ENCODE data around the gene PRSS16. TPM values are rescaled to one million over a fixed set of nuclear protein-coding genes. Genes with fewer than 3 reads are reported as not detected.

The PRSS16 gene
- total and polyA plus RNA-seq, 4 experiments from 2014 or later: 1.5 to 3.3 (median 2.2) TPM

DNA sequence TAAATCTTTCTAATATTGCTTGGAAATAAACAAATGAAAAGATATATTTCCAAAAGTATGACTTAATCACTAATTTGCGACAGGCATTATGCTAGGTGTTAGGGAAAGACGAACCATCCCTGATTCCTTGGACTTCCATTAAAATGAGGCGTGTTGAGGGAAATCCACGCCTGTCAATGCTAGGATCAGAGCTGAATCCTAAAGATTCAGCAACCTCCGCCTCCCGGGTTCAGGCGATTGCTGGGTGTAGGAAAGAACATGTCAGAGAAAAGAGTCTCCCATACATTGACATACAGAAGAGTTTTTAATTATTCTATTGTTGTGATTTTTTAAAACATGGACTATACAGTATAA is 16.8 kb upstream of the PRSS16 start:
- POLR2A ChIA-PET (ENCODE audit: partially characterized antibody): no interaction called here
- intact Hi-C loops (cut with micrococcal nuclease): loop anchor here (10.0 kb wide), 1 partner anchor 54 kb away; no protein-coding TSS in a partner anchor
- CTCF ChIA-PET (ENCODE audit: partially characterized antibody): no interaction called here
- Histone ChIP-seq H3K36me3 (ENCODE audit: insufficient read depth, low read length) (no peaks in the 10 kb centered on the region), H3K4me3 (ENCODE audit: low read length in 2 of 2) (no peak overlapping the region), H3K9me3 (ENCODE audit: control insufficient read depth in 1 of 2, low read length in 2 of 2) (no peaks in the 10 kb centered on the region), H3K4me1 (ENCODE audit: insufficient read depth, low read length) (no peaks in the 10 kb centered on the region), H3K27ac (ENCODE audit: low read depth, low read length) (no peak overlapping the region), H3K27me3 (ENCODE audit: insufficient read depth, low read length) (peaks cover 18% of the 10 kb centered on the region)
- DNase-seq: no peak
- Mint-ChIP-seq H3K36me3 (peaks cover 0 to 4% of the 10 kb centered on the region in 2 donors), H3K4me1 (peaks cover 0 to 6% (median 6%) of the 10 kb centered on the region in 4 donors), H3K27me3 (peaks cover 53 to 55% of the 10 kb centered on the region in 2 donors), H3K27ac (no peak overlapping the region), H3K4me3 (peak overlapping the region in 1 of 8 donors; percentile 34), H3K9me3 (peaks cover 0 to 20% (median 6%) of the 10 kb centered on the region in 8 donors)

GRCh38 chr6:27234576-27234975 is 12.9 kb upstream of the PRSS16 start:
- Histone ChIP-seq H3K27me3 (ENCODE audit: insufficient read depth, low read length) (peaks cover 40% of the 10 kb centered on the region), H3K4me1 (ENCODE audit: insufficient read depth, low read length) (no peaks in the 10 kb centered on the region), H3K9me3 (ENCODE audit: control insufficient read depth in 1 of 2, low read length in 2 of 2) (no peaks in the 10 kb centered on the region), H3K36me3 (ENCODE audit: insufficient read depth, low read length) (no peaks in the 10 kb centered on the region), H3K4me3 (ENCODE audit: low read length in 2 of 2) (no peak overlapping the region), H3K27ac (ENCODE audit: low read depth, low read length) (no peak overlapping the region)
- DNase-seq: no peak
- Mint-ChIP-seq H3K27me3 (peaks cover 63 to 64% of the 10 kb centered on the region in 2 donors), H3K9me3 (peaks cover 0 to 39% (median 30%) of the 10 kb centered on the region in 8 donors), H3K4me1 (peaks cover 7 to 29% (median 16%) of the 10 kb centered on the region in 4 donors), H3K27ac (peak overlapping the region in 1 of 7 donors; percentile 54), H3K4me3 (peak overlapping the region in 3 of 8 donors; percentile 40 to 55 (median 45)), H3K36me3 (peaks cover 4 to 5% of the 10 kb centered on the region in 2 donors)
- intact Hi-C loops (cut with micrococcal nuclease): loop anchor here (10.0 kb wide), 1 partner anchor 50 kb away; no protein-coding TSS in a partner anchor
- ChIA-PET CTCF (ENCODE audit: partially characterized antibody) (interaction anchor here (1.5 kb wide), 1 partner anchor 25 kb away, joined by 3 read pairs; no protein-coding TSS in a partner anchor), POLR2A (ENCODE audit: partially characterized antibody) (no interaction called here)

- Mint-ChIP-seq H3K27me3 (peaks cover 61% of the 10 kb centered on the region in 2 donors), H3K4me1 (peaks cover 7 to 29% (median 16%) of the 10 kb centered on the region in 4 donors), H3K27ac (peak overlapping the region in 5 of 7 donors; percentile 22 to 90 (median 87)), H3K36me3 (peaks cover 4 to 5% of the 10 kb centered on the region in 2 donors), H3K4me3 (peak overlapping the region in 6 of 8 donors; percentile 7 to 71 (median 30)), H3K9me3 (peaks cover 0 to 33% (median 27%) of the 10 kb centered on the region in 8 donors)
- Histone ChIP-seq H3K27me3 (ENCODE audit: insufficient read depth, low read length) (peaks cover 37% of the 10 kb centered on the region), H3K36me3 (ENCODE audit: insufficient read depth, low read length) (no peaks in the 10 kb centered on the region), H3K4me3 (ENCODE audit: low read length in 2 of 2) (no peak overlapping the region), H3K4me1 (ENCODE audit: insufficient read depth, low read length) (no peaks in the 10 kb centered on the region), H3K9me3 (ENCODE audit: control insufficient read depth in 1 of 2, low read length in 2 of 2) (no peaks in the 10 kb centered on the region), H3K27ac (ENCODE audit: low read depth, low read length) (no peak overlapping the region)
- ChIA-PET POLR2A (ENCODE audit: partially characterized antibody) (no interaction called here), CTCF (ENCODE audit: partially characterized antibody) (interaction anchor here (0.6 kb wide), 1 partner anchor 665 kb away, joined by 3 read pairs; no protein-coding TSS in a partner anchor)
- intact Hi-C loops (cut with micrococcal nuclease): loop anchor here (10.0 kb wide), 1 partner anchor 48 kb away; no protein-coding TSS in a partner anchor
- peak in 4 of 5 donors; percentile 19 to 46 (median 36) for DNase-seq
These were observed 10.3 kb upstream of the PRSS16 start for GRCh38 chr6:27237089-27237803.

GRCh38 chr6:27238010-27238983 is 9.2 kb upstream of the PRSS16 start:
- Mint-ChIP-seq H3K4me3 (peak overlapping the region in 7 of 8 donors; percentile 7 to 61 (median 26)), H3K4me1 (peaks cover 7 to 29% (median 16%) of the 10 kb centered on the region in 4 donors), H3K36me3 (peaks cover under 1 to 5% of the 10 kb centered on the region in 2 donors), H3K27me3 (peaks cover 67 to 68% of the 10 kb centered on the region in 2 donors), H3K27ac (peak overlapping the region in 3 of 7 donors; percentile 87 to 90 (median 88)), H3K9me3 (peaks cover 0 to 31% (median 26%) of the 10 kb centered on the region in 8 donors)
- intact Hi-C loops (cut with micrococcal nuclease): loop anchor here (10.0 kb wide), 1 partner anchor 47 kb away; no protein-coding TSS in a partner anchor
- no peak overlapping the region for H3K27ac ChIP-seq (ENCODE audit: low read depth, low read length)
- DNase-seq: no peak
- CTCF ChIA-PET (ENCODE audit: partially characterized antibody): no interaction called here
- peaks cover 41% of the 10 kb centered on the region for H3K27me3 ChIP-seq (ENCODE audit: insufficient read depth, low read length)
- no peaks in the 10 kb centered on the region for H3K36me3 ChIP-seq (ENCODE audit: insufficient read depth, low read length)
- no peaks in the 10 kb centered on the region for H3K9me3 ChIP-seq (ENCODE audit: control insufficient read depth in 1 of 2, low read length in 2 of 2)
- no peak overlapping the region for H3K4me3 ChIP-seq (ENCODE audit: low read length in 2 of 2)
- POLR2A ChIA-PET (ENCODE audit: partially characterized antibody): no interaction called here
- H3K4me1 ChIP-seq (ENCODE audit: insufficient read depth, low read length): no peaks in the 10 kb centered on the region

DNA sequence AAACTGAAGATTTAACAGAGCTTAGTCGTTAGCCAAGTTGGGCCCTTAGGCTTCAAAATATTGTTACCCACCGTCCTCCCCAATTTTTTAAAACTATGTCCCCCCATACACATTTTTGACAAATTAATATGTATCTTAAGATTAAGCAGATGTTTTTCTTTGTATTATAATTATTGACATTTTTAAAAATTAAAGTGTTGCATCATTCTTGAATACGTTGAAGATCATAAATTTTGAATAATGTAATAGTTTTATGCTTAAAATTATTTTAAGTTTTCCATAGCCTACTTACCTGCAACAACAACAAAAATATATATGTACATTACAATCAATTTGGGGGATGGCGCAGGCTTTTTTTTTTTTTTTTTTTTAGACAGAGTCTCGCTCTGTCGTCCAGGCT is 8.2 kb upstream of the PRSS16 start:
- intact Hi-C loops (cut with micrococcal nuclease): loop anchor here (10.0 kb wide), 1 partner anchor 46 kb away; no protein-coding TSS in a partner anchor
- CTCF ChIA-PET (ENCODE audit: partially characterized antibody): no interaction called here
- H3K27ac Mint-ChIP-seq: no peak overlapping the region

GRCh38 chr6:27241443-27241842 is 6.1 kb upstream of the PRSS16 start:
- Mint-ChIP-seq H3K9me3 (peaks cover 0 to 24% (median 18%) of the 10 kb centered on the region in 8 donors), H3K27me3 (peaks cover 53 to 59% of the 10 kb centered on the region in 2 donors), H3K27ac (no peak overlapping the region), H3K4me1 (peaks cover 4 to 23% (median 12%) of the 10 kb centered on the region in 4 donors), H3K36me3 (peaks cover 0 to 5% of the 10 kb centered on the region in 2 donors), H3K4me3 (no peak overlapping the region)
- ChIA-PET POLR2A (ENCODE audit: partially characterized antibody) (no interaction called here), CTCF (ENCODE audit: partially characterized antibody) (no interaction called here)
- no peaks in the 10 kb centered on the region for H3K9me3 ChIP-seq (ENCODE audit: control insufficient read depth in 1 of 2, low read length in 2 of 2)
- H3K4me1 ChIP-seq (ENCODE audit: insufficient read depth, low read length): no peaks in the 10 kb centered on the region
- intact Hi-C loops (cut with micrococcal nuclease): no loop called here
- no peaks in the 10 kb centered on the region for H3K36me3 ChIP-seq (ENCODE audit: insufficient read depth, low read length)
- H3K27ac ChIP-seq (ENCODE audit: low read depth, low read length): no peak overlapping the region
- no peak overlapping the region for H3K4me3 ChIP-seq (ENCODE audit: low read length in 2 of 2)
- peaks cover 33% of the 10 kb centered on the region for H3K27me3 ChIP-seq (ENCODE audit: insufficient read depth, low read length)
- DNase-seq: no peak

More for the DNA sequence above, 8.2 kb upstream of the PRSS16 start:
- Histone ChIP-seq H3K27ac (ENCODE audit: low read depth, low read length) (no peak overlapping the region), H3K4me3 (ENCODE audit: low read length in 2 of 2) (no peak overlapping the region), H3K4me1 (ENCODE audit: insufficient read depth, low read length) (no peaks in the 10 kb centered on the region), H3K27me3 (ENCODE audit: insufficient read depth, low read length) (peaks cover 36% of the 10 kb centered on the region), H3K9me3 (ENCODE audit: control insufficient read depth in 1 of 2, low read length in 2 of 2) (no peaks in the 10 kb centered on the region), H3K36me3 (ENCODE audit: insufficient read depth, low read length) (no peaks in the 10 kb centered on the region)
- H3K36me3 Mint-ChIP-seq: peaks cover 0 to 5% of the 10 kb centered on the region in 2 donors
- H3K4me3 Mint-ChIP-seq: no peak overlapping the region
- no peak for DNase-seq
- H3K4me1 Mint-ChIP-seq: peaks cover 7 to 29% (median 16%) of the 10 kb centered on the region in 4 donors
- H3K27me3 Mint-ChIP-seq: peaks cover 61 to 68% of the 10 kb centered on the region in 2 donors
- POLR2A ChIA-PET (ENCODE audit: partially characterized antibody): no interaction called here
- H3K9me3 Mint-ChIP-seq: peaks cover 0 to 31% (median 24%) of the 10 kb centered on the region in 8 donors

Data from CD4-positive, alpha-beta memory T cell (primary cell).